RWPE1 (cell line): ENCODE results near the gene MBOAT1.
"Not testable (repeated sequence)": the region's sequence is repeated elsewhere in the genome, so short reads cannot be mapped to it uniquely, and the experiment has no call there.

Experiments used
- CTCF ChIA-PET: fragments of 350-600 bp; sonication (Branson Sonifier 250); formaldehyde crosslinking; extraction: SDS; loops from one replicate; lab custom pipeline; 2021; lab: Yijun Ruan, JAX
- POLR2A ChIA-PET: fragments of 400-600 bp; formaldehyde crosslinking; extraction: SDS; loops from one replicate; lab custom pipeline; 2020; ENCODE audit warnings: antibody characterized with exemption; ENCODE audit not compliant: low non-redundant PET; lab: Yijun Ruan, JAX
- DNase-seq: peaks from one replicate; pipeline ENCODE4 v3.0.0; 2012; ENCODE audit warnings: low spot score
- H3K27ac ChIP-seq: fragments of 450-650 bp; 2 replicates; pipeline ENCODE4 v1.5.1; 2017
- CTCF ChIP-seq: fragments of 450-650 bp; conservative IDR thresholded peaks from 2 replicates; pipeline ENCODE4 v1.5.1; 2017; ENCODE audit warnings: low read depth, mild to moderate bottlenecking

Gene MBOAT1

GRCh38 chr6:20148433-20148832 is 63.8 kb downstream of the MBOAT1 start:
- H3K27ac ChIP-seq = no peak overlapping the region
- TF ChIP-seq CTCF = no peak
- DNase-seq = no peak
- ChIA-PET CTCF (no interaction called here), POLR2A (no interaction called here)

GRCh38 chr6:20147469-20147868 is 64.8 kb downstream of the MBOAT1 start:
- CTCF ChIA-PET = no interaction called here
- TF ChIP-seq CTCF = no peak
- no peak overlapping the region for H3K27ac ChIP-seq
- POLR2A ChIA-PET = no interaction called here
- no peak for DNase-seq

GRCh38 chr6:20146831-20147230 is 65.4 kb downstream of the MBOAT1 start:
- H3K27ac ChIP-seq, POLR2A ChIA-PET, CTCF ChIA-PET, DNase-seq: not testable (repeated sequence)

- ChIA-PET POLR2A (no interaction called here), CTCF (no interaction called here)
- TF ChIP-seq CTCF = no peak
- no peak for DNase-seq
- H3K27ac ChIP-seq = no peak overlapping the region
Observed at GRCh38 chr6:20146291-20146690, 66.0 kb downstream of the MBOAT1 start.

GRCh38 chr6:20142866-20143265 is 69.4 kb downstream of the MBOAT1 start:
- ChIA-PET POLR2A (no interaction called here), CTCF (no interaction called here)
- H3K27ac ChIP-seq = no peak overlapping the region
- DNase-seq = no peak
- no peak for TF ChIP-seq CTCF

GRCh38 chr6:20141931-20142330 is 70.3 kb downstream of the MBOAT1 start:
- no peak for TF ChIP-seq CTCF
- no peak overlapping the region for H3K27ac ChIP-seq
- POLR2A ChIA-PET = no interaction called here
- CTCF ChIA-PET = interaction anchor here (0.6 to 1.7 kb wide), 2 partner anchors 15 to 333 kb away, joined by 3 to 5 read pairs; no protein-coding TSS in a partner anchor
- no peak for DNase-seq

GRCh38 chr6:20139127-20139963 is 72.9 kb downstream of the MBOAT1 start:
- CTCF ChIA-PET = interaction anchor here (0.6 kb wide), 2 partner anchors 21 to 151 kb away, joined by 3 to 4 read pairs; no protein-coding TSS in a partner anchor
- POLR2A ChIA-PET, H3K27ac ChIP-seq, DNase-seq: not testable (repeated sequence)
